GM23338 (cell line): ENCODE results near the gene CACNA1G.

Experiments used
- CTCF ChIP-seq, 2 experiments: fragments of 200-600 bp in 1 of 2; sonication (generic) in 1 of 2; conservative IDR thresholded peaks; 2 replicates each; pipeline versions ENCODE4 v1.5.1 to v1.6.1; 2016 to 2017; ENCODE audit warnings: antibody characterized with exemption in 2 of 2, low read depth in 2 of 2, mild to moderate bottlenecking in 2 of 2, moderate library complexity in 1 of 2
- REST ChIP-seq: IDR thresholded peaks from one replicate; pipeline ENCODE4 v1.6.1; 2018; ENCODE audit warnings: antibody characterized with exemption; ENCODE audit not compliant: unreplicated experiment

- TF ChIP-seq CTCF (conservative IDR thresholded peaks at IDR 0.05; ENCODE audit: low read depth in 2 of 2) (no peak), REST (no peak)
Observed at GRCh38 chr17:50618941-50619340, 58.4 kb downstream of the CACNA1G start.
